NCI-H69 (cell line): ENCODE results near the gene ALKBH2.
"Not testable (repeated sequence)": the region's sequence is repeated elsewhere in the genome, so short reads cannot be mapped to it uniquely, and the experiment has no call there.

Experiments
- DNase-seq: peaks from one replicate; lab custom pipeline; 2025; lab: John Stamatoyannopoulos, UW

Gene ALKBH2

DNA sequence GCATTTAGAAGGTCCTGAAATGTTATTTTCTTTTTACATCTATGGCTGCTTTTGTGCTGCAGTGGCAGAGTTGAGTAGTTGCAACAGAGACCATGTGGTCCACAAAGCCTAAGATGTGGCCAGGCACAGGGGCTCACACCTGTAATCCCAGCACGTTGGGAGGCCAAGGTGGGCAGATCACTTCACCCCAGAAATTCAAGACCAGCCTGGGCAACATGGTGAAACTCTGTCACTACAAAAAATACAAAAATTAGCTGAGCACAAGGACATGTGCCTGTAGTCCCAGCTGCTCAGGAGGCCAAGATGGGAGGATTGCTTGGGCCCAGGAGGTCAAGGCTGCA is 27.4 kb downstream of the ALKBH2 start:
- no peak for DNase-seq

DNA sequence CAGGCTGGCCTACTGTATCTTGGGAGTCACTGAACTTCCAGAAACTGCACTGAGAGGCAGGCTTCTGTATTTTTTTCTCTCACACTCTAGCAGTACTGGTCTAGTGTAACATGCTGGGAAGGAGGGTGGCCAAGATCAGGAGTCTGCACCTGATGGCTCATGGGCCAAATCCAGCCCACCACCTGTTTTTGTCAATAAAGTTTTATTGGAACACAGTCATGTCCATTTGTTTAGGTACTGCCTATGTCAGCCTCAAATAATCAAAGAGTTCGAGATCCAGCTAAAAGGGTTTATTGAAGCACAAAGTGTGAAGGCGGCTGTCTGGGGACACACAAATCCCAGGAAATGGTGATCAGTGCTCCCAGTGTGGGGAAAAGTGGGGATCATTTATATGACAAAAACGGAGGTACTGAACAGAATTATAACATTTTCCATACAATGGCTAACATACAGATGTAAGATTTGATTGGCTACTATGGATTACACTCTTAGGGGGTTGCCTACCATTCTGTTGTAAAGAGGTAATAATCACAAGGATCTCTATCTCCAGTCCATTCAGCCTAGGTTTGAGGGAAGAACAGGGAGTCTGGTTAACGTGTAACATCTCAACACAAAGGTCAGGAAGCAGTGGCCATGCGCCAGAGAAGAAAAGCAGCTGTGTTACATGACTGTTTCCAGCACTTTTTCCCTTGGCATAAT is 28.0 kb downstream of the ALKBH2 start:
- no peak for DNase-seq

DNA sequence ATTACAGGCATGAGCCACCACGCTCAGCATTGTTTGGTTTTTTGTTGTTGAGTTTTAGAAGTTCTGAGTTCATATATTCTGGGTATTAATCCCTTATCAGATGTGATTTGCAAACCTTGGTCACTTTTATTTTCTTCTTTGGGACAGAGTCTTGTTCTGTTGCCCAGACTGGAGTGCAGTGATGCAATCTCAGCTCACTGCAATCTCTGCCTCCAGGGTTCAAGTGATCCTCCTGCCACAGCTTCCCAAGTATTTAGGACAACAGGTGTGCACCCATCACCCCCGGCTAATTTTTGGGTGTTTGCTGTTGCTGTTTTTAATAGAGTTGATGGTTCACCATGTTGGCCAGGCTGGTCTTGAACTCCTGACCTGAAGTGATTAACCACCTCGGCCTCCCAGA is 29.1 kb downstream of the ALKBH2 start:
- DNase-seq = no peak

DNA sequence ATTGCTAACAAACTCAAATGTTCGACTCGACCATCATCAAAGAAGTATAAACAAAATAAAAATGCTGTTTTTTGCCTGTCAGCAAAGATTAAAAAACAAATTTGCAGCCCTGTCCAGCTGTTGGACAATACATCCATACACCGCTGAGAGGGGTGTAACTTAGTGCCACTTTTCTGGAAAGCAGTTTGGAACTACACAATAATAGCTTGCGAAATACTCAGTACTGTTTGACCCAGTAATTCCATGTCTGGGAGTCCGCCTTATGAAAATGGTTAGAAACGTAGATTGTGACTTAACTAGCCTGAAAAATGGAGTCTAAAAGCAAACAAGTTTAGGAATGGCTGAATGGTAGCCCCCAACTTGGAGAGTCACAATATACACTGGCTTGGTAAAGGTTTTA is 34.5 kb downstream of the ALKBH2 start:
- no peak for DNase-seq

GRCh38 chr12:109057376-109057775 is 35.9 kb downstream of the ALKBH2 start:
- no peak for DNase-seq

DNA sequence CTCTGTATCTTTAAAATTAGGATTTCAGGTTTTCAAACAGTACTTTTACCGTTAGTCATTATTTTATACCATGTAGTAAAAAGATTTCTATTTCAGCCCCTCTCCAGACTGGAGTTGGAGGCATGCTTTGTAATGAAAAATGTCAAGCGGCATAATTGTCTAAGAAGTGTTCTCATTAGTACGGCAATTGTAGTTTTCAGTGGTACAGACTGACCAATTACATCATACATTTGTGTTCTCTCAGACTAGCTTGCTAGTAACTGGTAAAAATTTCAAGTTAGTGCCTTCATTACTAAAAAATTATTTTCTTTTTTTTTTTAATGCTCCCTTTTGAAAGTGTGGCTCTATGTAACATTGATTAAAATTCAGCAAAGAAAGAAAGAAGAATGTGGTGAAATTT is 36.4 kb downstream of the ALKBH2 start:
- DNase-seq = no peak

- no peak for DNase-seq
These were observed 38.8 kb downstream of the ALKBH2 start for GRCh38 chr12:109054520-109054919.

GRCh38 chr12:109054124-109054513 is 39.2 kb downstream of the ALKBH2 start:
- not testable (repeated sequence) for DNase-seq

DNA sequence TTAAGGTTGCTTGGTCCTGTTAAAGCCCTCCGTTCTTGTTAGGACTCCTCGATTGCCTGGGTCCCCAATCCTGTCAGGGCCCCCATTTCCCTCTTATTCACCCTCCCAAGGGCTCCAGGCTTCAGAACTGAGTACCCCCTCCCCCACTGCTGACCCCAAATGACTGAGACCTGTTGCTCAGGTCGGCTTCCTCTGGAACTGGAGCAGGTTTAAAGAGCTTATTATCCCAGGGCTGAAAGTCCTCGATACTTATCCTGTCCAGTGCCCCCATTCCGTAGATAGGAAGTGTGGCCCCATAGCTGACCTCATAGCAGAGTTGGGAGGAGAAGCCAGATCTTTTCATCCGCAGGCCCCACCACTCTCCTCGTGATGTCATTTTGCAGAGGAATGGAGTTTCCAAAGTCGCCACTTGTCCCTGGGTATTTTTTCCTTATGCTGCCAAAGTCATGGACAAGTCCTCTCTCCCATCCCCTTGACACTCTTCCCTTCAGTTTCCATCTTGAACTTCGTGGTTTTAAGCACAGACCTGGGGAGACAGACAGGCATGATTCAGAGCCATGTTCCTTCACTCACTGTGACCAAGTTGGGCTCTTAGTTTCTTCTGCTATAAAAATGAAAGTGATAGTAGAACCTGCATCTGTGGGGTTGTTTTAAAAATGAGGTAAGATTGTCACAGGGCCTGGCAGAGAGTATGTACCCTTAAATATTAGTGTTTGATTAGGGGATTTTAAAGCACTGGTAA is 39.7 kb downstream of the ALKBH2 start:
- no peak for DNase-seq

GRCh38 chr12:109052414-109053323 is 40.6 kb downstream of the ALKBH2 start, which contains the start of gene USP30:
Gene USP30, plus strand, starts transcription at chr12:109052576. Its CDS starts 103 bp downstream, at chr12:109052679.
- peak; percentile 96 for DNase-seq

- no peak for DNase-seq
These were observed 41.2 kb downstream of the ALKBH2 start for GRCh38 chr12:109052097-109052413.

GRCh38 chr12:109049794-109050193 is 43.5 kb downstream of the ALKBH2 start:
- not testable (repeated sequence) for DNase-seq

DNA sequence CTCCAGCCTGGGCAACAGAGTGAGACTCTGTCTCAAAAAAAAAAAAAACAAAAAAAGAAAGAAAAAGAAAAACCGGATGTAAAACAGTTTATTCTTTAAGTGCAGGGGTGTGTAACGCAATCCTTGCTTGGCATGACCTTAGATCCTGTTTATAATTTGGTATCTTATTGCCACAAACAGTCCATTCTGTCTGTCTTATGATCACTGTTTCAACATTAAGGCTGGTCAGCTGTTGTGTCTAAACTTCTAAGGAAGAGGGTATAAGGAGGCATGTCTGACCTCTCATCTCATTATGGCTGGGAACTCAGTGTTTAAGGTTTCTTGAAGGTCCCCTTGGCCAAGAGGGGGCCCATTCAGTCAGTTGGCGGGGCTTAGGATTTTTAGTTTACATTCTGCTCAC is 44.6 kb downstream of the ALKBH2 start:
- DNase-seq = not testable (repeated sequence)

DNA sequence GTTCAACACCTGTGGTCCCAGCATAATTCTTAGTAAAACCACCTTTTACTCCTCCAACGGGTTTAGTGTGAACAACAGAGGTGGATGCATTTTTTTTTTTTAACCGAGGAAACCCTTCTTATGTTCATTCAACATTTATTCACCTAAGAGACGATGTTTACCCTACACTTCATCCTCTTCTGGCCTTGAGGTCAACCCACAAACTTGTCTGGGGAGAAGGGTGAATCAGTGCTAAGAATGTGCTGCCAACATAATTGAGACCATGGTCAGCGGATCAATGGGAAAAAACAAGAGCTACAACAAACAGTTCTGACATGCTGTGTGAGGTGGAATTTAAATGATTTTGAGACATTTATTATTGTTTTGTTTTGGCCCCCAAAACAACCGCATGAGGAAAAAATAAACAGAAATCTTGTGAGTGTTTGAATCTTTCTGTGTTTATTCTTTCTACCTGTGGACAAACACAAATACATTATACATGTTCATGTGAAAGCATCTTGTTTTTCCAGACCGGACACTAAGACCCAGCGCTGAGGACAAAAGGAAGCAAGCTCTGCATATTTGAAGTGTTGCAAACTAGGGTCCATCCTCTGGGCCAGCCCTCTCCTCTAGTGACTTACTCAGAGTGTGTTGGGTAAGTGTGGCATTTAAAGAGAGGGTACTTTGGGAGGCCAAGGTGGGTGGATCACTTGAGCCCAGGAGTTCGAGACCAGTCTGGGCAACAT is 46.0 kb downstream of the ALKBH2 start:
- DNase-seq = no peak

GRCh38 chr12:109044241-109044640 is 49.0 kb downstream of the ALKBH2 start:
- no peak for DNase-seq
